Mucosa of descending colon (tissue), 3 donors: ENCODE measurements around the gene LAIR1. TPM values are rescaled to one million over a fixed set of nuclear protein-coding genes. Genes with fewer than 3 reads are reported as not detected.
A peak's percentile ranks its signal among the peaks of the same experiment; 100 is the strongest.

Source experiments
- ATAC-seq: fragments of 200-7000 bp; cut with Tn5 transposase; one replicate; pipeline ENCODE4 v1.9.1; 2020; ENCODE audit warnings: mild to moderate bottlenecking, moderate library complexity
- DNase-seq, 3 donors: peaks; one replicate each; pipeline ENCODE4 v3.0.0-alpha.2; 2020
- H3K36me3 ChIP-seq: fragments of 200-600 bp; one replicate; pipeline ENCODE4 v1.8.0; 2021; ENCODE audit warnings: low read depth, mild to moderate bottlenecking
- H3K4me1 ChIP-seq: fragments of 200-600 bp; one replicate; pipeline ENCODE4 v1.8.0; 2021; ENCODE audit warnings: low read depth, mild to moderate bottlenecking
- H3K4me3 ChIP-seq: fragments of 200-600 bp; one replicate; pipeline ENCODE4 v1.8.0; 2021; ENCODE audit warnings: mild to moderate bottlenecking
- H3K9me3 ChIP-seq: fragments of 200-600 bp; one replicate; pipeline ENCODE4 v1.8.0; 2021; ENCODE audit warnings: mild to moderate bottlenecking
- intact Hi-C, 2 donors: fragments of 100-400 bp; cut with DNase I in 1 of 2; cut with micrococcal nuclease in 1 of 2; formaldehyde crosslinking; loops; one replicate each; pipeline versions ENCODE4 v1.11.0 to v1.11.1; 2022; cut with DNase I, micrococcal nuclease
- total RNA-seq, 3 donors: library from RNA; stranded (reverse); fragmentation: NEBNext Ultra II Directional in 2 of 3; extraction: Animal tissue kit (Norgen Biotek cat#: 25700) in 2 of 3; gene quantifications; one replicate each; pipeline versions ENCODE4 v1.2.1 to v1.2.4, GENCODE V29; 2021 to 2023
- TF ChIP-seq, protein P1 (sequence below): fragments of 200-600 bp; IDR thresholded peaks from one replicate; pipeline ENCODE4 v1.8.0; 2022; ENCODE audit warnings: antibody characterized with exemption, mild to moderate bottlenecking
- donor health status: DM: no; HTN: no; CAD: no; lungs with moderate emphysema.
- donor health status: DM: no; HTN: no; CAD: no.
- donor health status: DM: no; HTN: yes; CAD: no.

LAIR1 gene
- total RNA-seq, 3 donors from 2014 or later: 5.4 to 26.7 (median 17.1) TPM

DNA sequence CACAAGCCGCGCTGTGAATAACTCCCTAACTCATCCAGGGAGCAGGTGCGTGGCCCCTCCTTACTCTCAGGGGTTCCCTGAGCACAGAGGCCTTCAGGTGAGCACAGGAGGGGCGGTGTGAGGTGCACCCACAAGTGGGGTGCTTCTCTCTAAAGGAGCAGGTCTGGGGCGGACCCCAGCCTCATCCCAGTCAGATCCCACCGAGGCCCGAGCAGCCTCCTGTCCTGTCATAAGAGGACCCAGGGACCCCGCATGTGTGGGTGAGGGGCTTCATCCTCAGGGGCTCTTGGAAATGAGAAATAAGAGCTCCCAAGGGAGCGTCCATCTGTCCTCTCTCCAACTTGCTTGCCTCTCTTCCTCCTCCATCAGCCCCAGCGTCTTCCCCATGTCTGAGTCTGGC lies 48.8 kb downstream of the LAIR1 start:
- no peak for DNase-seq
- no peak overlapping the region for H3K4me3 ChIP-seq
- TF ChIP-seq, protein P1, sequence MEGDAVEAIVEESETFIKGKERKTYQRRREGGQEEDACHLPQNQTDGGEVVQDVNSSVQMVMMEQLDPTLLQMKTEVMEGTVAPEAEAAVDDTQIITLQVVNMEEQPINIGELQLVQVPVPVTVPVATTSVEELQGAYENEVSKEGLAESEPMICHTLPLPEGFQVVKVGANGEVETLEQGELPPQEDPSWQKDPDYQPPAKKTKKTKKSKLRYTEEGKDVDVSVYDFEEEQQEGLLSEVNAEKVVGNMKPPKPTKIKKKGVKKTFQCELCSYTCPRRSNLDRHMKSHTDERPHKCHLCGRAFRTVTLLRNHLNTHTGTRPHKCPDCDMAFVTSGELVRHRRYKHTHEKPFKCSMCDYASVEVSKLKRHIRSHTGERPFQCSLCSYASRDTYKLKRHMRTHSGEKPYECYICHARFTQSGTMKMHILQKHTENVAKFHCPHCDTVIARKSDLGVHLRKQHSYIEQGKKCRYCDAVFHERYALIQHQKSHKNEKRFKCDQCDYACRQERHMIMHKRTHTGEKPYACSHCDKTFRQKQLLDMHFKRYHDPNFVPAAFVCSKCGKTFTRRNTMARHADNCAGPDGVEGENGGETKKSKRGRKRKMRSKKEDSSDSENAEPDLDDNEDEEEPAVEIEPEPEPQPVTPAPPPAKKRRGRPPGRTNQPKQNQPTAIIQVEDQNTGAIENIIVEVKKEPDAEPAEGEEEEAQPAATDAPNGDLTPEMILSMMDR: no peak
- no peaks in the 10 kb centered on the region for H3K9me3 ChIP-seq
- ATAC-seq: no peak
- no peaks in the 10 kb centered on the region for H3K36me3 ChIP-seq
- no peaks in the 10 kb centered on the region for H3K4me1 ChIP-seq
- intact Hi-C loops: no loop called here

DNA sequence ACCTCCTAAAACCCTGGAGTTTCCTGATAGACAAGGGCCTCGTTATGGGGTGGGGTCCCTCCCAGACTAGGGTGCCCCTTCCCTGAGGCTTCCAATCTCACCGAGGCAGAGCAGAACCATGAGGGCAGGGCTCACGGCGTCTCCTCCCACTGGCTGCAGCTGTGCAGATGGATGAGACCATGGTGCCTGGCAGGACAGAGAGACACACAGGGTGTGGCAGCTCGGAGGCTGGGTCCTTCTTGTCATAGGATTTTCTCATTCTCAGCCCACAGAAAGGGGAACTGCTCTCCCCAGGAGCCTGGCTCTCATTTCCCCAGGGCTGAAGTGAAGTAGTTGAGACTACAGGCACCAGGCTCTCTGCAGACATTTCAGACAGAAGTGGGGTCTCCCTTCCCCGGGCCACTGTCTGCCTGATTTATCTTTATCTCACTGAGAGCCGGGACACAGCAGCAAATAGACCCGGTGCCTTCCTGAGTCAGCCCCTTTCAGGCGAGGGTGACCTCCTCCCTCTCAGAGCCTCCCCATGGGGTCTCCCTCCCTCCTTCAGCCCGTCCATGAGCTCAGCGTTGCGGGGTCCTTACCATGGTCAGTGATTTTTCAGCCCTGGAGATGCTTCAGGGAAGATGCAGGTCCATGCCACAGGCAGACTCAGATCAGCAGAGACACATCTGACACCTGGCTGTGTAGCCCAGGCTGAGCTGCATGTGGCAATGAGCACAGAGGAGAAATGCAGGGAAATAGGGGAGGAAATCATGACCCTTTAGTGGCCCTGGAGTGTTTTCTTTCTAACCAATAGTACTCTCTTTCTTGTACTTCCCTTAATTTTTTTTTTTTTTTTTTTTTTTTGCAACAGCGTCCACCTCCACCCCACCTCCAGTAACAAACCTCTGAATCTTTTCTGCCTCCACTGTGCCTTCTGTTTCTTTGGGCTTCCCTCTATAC lies 52.0 kb downstream of the LAIR1 start, which contains the start of gene LILRA5:
TSS of gene LILRA5 (minus strand) at position 731 of the 942 bp plus-strand sequence. CDS start at position 584, 147 bp downstream.
- intact Hi-C loops: no loop called here
- ATAC-seq (peak; percentile 54), DNase-seq (peak in 1 of 3 donors; percentile 7)
- H3K9me3 ChIP-seq: no peaks in the 10 kb centered on the region
- no peaks in the 10 kb centered on the region for H3K4me1 ChIP-seq
- TF ChIP-seq, protein P1: no peak
- H3K36me3 ChIP-seq: no peaks in the 10 kb centered on the region
- no peak within 1 kb of the TSS for H3K4me3 ChIP-seq

DNA sequence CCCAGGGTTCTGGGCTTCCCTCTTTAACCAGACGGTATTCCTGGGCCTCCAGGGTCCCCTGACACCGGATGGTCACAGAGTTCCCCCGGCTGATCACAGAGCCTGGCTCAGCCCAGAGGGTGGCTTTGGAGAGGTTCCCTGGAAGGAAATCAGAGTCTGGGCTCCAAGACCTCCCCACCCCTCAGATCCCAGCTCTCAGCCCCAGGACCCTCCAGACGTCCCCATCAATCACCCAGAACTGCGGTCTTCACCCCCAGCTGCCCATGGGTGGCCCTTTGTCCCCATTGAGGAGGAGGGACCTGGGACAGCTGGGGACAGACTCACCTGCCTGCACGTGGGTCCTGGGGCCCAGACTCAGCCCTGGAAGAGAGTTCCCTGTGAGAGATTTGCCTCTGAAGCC lies 52.7 kb downstream of the LAIR1 start:
- H3K4me1 ChIP-seq: no peaks in the 10 kb centered on the region
- DNase-seq (no peak), ATAC-seq (no peak)
- no peak overlapping the region for H3K4me3 ChIP-seq
- TF ChIP-seq, protein P1: no peak
- no peaks in the 10 kb centered on the region for H3K36me3 ChIP-seq
- H3K9me3 ChIP-seq: no peaks in the 10 kb centered on the region
- intact Hi-C loops: no loop called here

DNA sequence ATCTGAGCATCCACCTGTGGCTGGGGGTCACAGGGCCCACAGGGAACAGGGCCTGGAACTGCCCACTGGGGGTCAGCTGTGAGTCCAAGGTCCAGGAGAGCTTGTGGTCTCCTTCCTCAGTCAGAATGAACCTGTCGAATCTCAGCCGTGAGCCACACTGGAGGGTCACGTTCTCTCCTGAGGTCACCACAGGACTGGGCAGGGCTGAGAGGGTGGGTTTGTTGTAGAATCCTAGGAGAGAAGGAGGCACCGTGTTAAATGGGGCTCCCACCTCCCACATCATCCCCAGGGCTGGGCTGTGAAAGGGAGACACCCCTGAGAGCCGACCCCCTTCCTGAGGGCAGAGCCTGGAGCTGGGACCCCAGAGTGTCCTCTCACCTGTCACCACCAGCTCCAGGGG lies 53.2 kb downstream of the LAIR1 start:
- no peak for ATAC-seq
- Histone ChIP-seq H3K4me1 (no peaks in the 10 kb centered on the region), H3K36me3 (no peaks in the 10 kb centered on the region), H3K9me3 (no peaks in the 10 kb centered on the region), H3K4me3 (no peak overlapping the region)
- intact Hi-C loops: no loop called here
- no peak for DNase-seq
- TF ChIP-seq, protein P1: no peak

DNA sequence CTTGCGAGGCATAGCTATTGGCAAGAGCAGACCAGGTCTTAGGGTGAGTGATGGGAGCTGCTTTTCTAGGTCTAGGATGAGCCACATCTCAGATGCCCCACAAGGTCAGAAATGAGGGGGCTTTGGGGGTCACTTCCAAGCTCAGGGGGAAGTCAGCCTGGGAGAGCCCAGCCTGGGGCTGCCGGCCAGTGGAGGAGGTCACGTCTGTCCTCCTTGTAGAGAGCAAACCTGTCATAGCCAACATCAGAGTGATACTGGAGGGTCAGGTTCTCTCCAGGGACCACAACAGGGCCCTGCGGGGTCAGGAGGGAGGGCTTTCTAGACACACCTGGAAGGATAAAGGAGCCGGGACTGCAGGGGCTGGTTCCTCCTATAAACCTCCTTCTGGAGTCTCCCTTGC lies 54.2 kb downstream of the LAIR1 start:
- H3K4me3 ChIP-seq: no peak overlapping the region
- H3K9me3 ChIP-seq: no peaks in the 10 kb centered on the region
- DNase-seq (no peak), ATAC-seq (no peak)
- H3K36me3 ChIP-seq: no peaks in the 10 kb centered on the region
- intact Hi-C loops: no loop called here
- TF ChIP-seq, protein P1: no peak
- H3K4me1 ChIP-seq: no peaks in the 10 kb centered on the region
